Measurements from ENCODE around the gene NAV2. TPM values are rescaled to one million over a fixed set of nuclear protein-coding genes. Genes with fewer than 3 reads are reported as not detected.

NAV2 gene
- total RNA-seq, 1 donor = 11.2 TPM

DNA sequence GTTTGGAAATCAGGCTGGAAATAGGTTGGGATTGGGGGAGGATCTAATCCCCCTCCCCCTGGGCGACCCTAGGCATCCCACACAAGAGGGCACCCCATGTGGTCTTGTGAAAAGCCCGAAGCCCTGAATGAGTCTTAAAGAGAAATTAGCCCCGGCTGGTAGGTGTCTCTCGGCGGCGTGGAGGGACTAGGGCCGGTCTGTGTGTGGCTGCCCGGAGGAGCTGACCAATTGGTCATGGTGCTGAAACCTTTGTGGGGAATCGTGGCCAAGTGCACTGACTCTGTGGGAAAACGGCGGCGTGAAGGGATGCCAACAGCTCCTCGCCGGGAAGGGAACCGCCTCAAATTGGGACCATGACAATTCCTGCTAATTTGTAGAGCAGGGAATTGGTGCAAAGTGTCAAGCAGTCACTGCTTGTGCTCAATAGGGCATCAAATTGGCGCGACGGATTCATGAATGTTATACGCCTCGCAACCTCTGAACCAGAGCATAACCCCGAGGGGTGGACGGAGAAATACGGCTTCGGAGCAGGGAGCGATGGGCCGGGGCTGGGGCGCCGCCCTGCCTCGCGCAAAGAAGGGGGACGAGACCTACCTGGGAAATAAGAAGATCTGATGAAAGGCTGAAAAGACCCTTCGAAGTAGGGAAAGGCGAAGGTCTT lies 446.1 kb downstream of the NAV2 start:
- peak; percentile 56 for DNase-seq (ENCODE audit: low read depth)

DNA sequence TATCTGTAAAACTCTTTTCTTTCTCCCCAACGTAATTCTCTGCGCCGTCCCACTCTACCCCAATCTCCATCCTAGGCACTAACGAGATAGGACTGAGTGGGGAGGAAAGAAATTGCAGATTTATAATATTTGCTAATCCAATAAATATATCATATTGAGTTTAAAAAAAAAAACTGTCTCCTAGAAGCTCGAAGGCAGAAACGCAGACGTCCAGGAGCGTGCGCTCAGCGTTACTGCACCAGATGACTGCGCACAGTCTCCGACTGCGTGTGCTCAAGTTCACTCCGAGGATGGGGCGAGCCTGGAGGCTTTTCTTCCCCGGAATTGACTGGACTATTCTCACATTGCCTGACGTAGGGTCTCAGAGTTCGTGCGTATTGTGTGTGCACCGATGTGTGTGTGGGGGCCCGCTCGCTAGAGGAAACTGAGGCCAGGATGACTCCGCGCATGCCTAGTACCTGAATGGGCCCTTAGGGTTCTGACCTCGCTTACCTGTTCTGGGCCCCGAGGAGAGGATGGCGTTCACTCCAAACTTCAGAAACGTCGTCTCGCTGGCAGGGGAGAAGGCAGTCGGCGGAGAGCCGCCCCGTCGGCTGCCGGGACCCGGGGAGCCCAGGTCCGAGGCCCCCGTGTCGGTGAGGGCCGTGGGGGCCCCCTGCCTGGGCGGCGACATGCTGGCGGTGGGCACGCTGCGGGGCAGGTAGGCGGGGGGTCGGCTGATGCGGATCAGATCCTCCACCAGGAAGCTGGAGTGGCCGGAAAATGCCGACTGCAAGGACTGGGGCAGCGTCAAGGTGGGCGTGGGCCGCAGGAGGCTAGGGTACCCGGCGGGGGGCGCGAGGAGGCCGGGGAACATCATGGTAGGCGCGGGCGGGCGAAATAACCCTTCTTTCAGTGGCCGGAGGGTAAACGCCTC lies 447.1 kb downstream of the NAV2 start:
- no peak for DNase-seq (ENCODE audit: low read depth)
- TF ChIP-seq, protein P1, sequence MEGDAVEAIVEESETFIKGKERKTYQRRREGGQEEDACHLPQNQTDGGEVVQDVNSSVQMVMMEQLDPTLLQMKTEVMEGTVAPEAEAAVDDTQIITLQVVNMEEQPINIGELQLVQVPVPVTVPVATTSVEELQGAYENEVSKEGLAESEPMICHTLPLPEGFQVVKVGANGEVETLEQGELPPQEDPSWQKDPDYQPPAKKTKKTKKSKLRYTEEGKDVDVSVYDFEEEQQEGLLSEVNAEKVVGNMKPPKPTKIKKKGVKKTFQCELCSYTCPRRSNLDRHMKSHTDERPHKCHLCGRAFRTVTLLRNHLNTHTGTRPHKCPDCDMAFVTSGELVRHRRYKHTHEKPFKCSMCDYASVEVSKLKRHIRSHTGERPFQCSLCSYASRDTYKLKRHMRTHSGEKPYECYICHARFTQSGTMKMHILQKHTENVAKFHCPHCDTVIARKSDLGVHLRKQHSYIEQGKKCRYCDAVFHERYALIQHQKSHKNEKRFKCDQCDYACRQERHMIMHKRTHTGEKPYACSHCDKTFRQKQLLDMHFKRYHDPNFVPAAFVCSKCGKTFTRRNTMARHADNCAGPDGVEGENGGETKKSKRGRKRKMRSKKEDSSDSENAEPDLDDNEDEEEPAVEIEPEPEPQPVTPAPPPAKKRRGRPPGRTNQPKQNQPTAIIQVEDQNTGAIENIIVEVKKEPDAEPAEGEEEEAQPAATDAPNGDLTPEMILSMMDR (IDR thresholded peaks at IDR 0.05; ENCODE audit: insufficient read depth, low read depth, low read length) = no peak

More for the DNA sequence above, 446.1 kb downstream of the NAV2 start:
- no peak overlapping the region for H3K4me3 ChIP-seq (ENCODE audit: low read depth, low read length)
- TF ChIP-seq, protein P1 (IDR thresholded peaks at IDR 0.05; ENCODE audit: insufficient read depth, low read depth, low read length) = no peak

DNA sequence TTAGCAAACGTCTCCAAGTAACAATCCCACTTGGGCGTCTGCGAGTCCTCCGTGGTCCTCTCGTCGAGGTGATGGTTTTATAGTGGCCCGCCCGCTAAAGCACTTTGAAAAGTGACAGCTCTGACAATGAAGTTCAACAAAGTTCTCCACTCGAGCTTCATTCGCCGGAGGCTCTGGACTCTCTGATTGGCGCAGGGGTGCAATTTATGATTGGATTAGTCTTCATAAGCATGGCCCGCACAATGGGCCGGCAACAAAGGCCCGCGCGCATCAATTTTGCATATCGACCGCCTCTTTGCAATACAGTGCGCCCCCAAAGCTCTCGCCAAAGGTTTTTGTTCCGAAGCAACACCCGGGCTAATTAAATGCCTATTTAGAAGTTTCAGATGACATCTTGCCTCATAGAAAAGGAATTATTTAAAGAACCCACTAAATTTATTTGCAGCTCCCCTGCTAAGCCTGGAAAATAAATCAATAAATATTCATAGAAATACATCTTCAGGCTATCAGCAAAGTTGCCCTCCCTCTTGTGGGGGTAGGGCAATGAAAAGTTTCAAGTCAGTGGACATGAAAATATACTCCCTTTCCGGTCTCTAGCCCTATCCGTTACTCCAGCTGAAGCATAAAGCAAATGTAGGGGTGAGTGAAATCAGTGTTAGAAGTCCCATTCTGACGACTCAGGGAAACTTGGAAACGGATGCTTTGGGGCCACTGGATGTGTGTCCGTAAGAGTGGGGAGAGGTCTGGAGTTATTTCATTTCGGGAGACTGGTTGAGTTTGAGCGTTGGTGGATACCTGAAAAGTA lies 448.0 kb downstream of the NAV2 start, which contains the start of gene DBX1:
DBX1 (minus strand) TSS at position 51 of the 805 bp plus-strand sequence. CDS start 151 bp downstream, outside the sequence.
- TF ChIP-seq, protein P1 (IDR thresholded peaks at IDR 0.05; ENCODE audit: insufficient read depth, low read depth, low read length) = no peak
- no peak within 1 kb of the TSS for H3K4me3 ChIP-seq (ENCODE audit: low read depth, low read length)
- no peak for DNase-seq (ENCODE audit: low read depth)

More for the DNA sequence above, 447.1 kb downstream of the NAV2 start:
- H3K4me3 ChIP-seq (ENCODE audit: low read depth, low read length) = no peak overlapping the region

DNA sequence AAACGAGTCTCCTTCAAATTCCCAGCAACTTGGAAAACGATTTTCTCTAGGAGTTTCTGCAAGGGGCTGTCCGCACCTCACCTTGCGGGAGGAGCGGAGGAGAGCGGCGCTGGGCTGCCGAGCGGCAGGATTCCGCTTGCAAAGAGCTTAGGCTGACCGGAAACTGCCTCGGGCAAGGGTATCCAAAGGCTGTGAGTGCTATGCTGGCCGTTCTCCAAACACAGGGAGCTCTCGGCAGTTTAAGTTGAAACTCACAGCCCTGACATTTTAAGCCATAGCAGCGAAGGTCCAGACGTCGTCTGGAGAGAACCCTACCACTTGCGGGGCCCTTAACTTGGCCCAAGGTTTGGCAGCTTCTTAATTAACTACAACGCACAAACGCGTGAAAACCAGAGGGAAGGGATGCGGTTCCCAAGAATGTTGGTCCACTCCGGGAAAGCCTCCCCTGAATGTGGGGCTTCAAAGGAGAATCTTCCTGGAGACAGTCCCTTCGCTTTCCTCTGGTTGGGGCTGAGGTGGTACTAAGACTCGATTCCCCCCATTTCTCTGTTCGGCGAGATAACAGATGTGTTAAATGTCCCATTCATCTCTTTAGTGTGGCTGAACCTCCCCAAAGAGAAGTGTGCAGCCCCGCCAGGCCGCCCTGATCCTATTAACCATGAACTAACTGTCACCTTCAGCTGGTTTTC lies 448.7 kb downstream of the NAV2 start:
- TF ChIP-seq, protein P1 (IDR thresholded peaks at IDR 0.05; ENCODE audit: insufficient read depth, low read depth, low read length) = no peak
- DNase-seq (ENCODE audit: low read depth) = no peak
- H3K4me3 ChIP-seq (ENCODE audit: low read depth, low read length) = no peak overlapping the region

DNA sequence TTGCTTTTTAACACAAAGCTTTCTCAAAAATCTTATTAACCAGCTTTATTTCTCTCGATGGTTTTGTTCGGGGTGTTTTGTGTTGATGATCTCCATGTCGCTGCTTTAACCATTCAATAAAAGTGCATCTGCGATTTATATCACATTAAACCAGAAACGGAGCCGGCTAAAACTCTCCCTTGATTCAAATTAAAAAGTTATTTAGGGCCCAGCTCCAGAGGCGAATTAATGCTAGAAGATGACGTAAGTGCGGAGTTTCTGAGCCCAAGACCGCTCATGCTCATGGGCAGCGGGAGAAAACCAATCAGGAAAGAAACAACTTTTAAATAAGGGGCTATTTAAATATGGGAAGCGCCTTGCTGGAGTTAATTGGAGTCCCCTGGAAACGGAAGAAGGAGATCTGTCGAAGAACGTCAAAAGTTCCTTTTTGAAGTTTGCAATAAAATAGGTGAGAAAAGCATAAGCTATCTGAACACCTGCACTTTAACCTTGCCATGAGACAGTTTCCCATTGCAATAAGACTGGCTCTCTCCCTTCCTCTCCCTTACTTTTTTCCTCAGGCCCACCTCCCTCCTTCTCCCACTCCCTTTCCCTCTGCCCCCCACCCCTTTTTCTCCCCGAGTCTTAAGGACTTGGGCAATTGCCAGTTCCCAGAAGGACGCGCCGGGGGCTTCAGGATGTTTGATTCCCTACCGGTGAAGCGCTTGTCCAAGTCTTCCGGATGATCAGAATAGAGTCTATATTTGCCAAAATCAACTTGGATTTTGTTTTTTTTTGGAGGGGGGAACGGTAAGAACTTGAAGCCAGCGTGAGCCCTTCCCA lies 449.5 kb downstream of the NAV2 start:
- DNase-seq (ENCODE audit: low read depth) = no peak
- TF ChIP-seq, protein P1 (IDR thresholded peaks at IDR 0.05; ENCODE audit: insufficient read depth, low read depth, low read length) = no peak
- no peak overlapping the region for H3K4me3 ChIP-seq (ENCODE audit: low read depth, low read length)

Data from fibroblast of villous mesenchyme (primary cell).